Retina (tissue), 1 donor: ENCODE data around the gene KLF13.

Experiments
- DNase-seq: peaks from one replicate; pipeline ENCODE4 v3.0.0-alpha.2; 2016

Gene KLF13

DNA sequence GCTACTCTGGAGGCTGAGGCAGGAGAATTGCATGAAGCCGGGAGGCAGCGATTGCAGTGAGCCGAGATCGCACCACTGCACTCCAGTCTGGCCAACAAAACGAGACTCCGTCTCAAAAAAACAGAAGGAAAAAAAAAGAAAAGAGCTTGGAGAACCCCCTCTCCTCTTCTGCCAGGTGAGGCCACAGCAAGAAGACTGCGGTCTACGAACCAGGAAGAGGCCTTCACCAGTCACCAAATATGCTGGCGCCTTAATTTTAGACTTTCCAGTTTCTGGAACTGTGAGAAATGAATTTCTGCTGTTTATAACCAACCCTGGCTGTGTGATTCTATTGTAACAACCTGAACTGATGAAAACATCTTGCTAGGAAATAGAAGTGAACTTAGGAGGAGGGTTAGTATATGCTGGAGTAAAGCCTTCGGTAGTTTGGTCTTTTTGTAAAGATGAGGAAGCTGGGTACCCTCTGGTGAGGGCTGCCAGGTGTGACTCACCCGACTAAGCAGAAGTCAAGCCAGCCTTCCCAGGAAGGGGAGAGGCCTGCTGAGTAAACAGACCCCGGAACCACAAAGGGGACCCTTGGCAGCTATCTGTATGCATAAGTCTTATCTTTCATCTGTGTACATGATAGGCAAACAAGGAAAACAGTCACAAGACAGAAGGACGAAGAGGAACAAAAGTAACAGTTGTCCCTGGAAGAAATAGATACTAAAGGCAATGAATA, 78.7 kb downstream of the KLF13 start:
- DNase-seq, result no peak

DNA sequence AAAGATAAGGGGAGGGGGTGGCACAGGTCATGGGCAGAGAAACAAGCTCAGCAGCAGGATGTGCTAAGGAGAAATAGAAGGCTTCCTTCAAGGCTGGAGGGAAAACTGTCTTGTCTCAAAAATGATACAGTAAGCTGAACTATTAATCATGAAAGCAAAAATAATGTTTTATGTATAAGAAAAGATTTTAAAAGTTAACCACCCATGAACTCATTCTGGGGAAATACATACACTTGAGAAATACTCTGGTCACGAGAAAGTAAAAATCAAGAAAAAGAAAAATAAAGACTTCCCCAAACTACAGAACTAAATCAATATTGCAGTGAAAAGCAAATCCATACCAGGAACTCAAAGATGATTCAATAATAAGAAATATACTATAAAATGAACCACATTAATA, 80.7 kb downstream of the KLF13 start:
- no peak for DNase-seq

GRCh38 chr15:31407851-31408250, 81.2 kb downstream of the KLF13 start:
- no peak for DNase-seq

DNA sequence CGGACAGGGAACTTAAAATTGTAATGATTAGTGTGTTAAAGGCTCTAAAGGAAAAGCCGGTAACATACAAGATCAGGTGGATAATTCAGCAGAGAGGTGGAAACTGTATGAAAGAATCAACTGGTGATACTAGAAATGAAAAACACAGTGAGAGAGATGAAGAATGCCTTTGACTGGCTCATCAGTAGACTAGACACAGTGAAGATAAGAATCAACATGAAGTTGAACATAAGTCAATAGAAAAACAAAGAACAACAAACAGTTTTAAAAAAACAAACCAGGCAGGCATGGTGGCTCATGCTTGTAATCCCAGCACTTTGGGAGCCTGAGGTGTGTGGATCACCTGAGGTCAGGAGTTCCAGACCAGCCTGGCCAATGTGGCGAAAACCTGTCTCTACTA, 82.1 kb downstream of the KLF13 start:
- no peak for DNase-seq

DNA sequence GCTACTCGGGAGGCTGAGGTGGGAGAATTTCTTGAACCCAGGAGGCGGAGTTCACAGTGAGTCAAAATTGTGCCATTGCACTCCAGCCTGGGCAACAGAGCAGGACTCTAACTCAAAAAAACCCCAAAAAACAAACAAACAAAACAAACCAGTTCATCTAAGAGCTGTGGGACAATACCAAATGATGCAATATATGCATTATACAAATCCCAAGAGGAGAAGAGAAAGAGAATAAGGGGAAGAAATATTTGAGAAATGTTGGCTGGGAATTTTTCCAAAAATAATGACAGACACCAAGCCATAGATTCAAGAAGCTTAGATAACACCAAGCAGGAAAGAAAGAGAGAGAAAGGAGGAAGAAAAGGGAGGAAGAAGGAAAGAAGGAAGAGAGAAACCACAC, 82.5 kb downstream of the KLF13 start:
- no peak for DNase-seq

GRCh38 chr15:31412824-31413223, 86.2 kb downstream of the KLF13 start:
- DNase-seq, result no peak

DNA sequence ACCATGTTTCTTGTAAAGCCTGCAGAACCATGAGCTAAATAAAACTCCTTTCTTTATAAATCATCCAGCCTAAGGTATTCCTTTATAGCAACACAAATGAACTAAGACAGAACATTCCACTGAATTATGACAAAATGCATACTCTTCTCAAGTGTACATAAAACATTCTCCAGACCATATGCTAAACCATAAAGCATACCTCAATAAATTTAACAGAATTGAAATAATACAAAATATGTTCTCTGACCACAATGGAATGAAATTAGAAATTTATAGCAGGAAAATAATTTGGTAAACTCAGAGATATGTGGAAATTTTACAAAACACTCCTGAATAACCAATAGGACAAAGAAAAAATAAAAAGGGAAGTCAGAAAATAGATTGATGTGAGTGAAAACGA, 88.6 kb downstream of the KLF13 start:
- no peak for DNase-seq

GRCh38 chr15:31419820-31420219, 93.2 kb downstream of the KLF13 start:
- no peak for DNase-seq

- no peak for DNase-seq
Observed at GRCh38 chr15:31427411-31427810, 100.8 kb downstream of the KLF13 start.
